HEK293 (cell line): ENCODE data around the gene CA11.

Experiments
- CTCF ChIA-PET: fragments of 350-600 bp; formaldehyde crosslinking; extraction: SDS; loops from one replicate; lab custom pipeline; 2021; ENCODE audit warnings: antibody characterized with exemption; lab: Yijun Ruan, JAX
- POLR2A ChIA-PET: fragments of 300-600 bp; formaldehyde crosslinking; extraction: SDS; loops from one replicate; lab custom pipeline; 2020; ENCODE audit warnings: antibody characterized with exemption, inconsistent platforms; lab: Yijun Ruan, JAX
- H3K27ac ChIP-seq: fragments of 200-500 bp; sonication (Bioruptor generic); 2 replicates; pipeline ENCODE4 v1.5.1; 2014; ENCODE audit warnings: low read depth, low read length, control low read depth, inconsistent platforms; ENCODE audit errors: extremely low read depth
- H3K36me3 ChIP-seq, 2 experiments: fragments of 200-500 bp in 1 of 2; sonication (Bioruptor generic) in 1 of 2; 1 replicate in 1 of 2; 2 replicates in 1 of 2; pipeline ENCODE4 v1.5.1; 2014 to 2017; ENCODE audit warnings: inconsistent platforms in 2 of 2, low read length in 2 of 2; ENCODE audit not compliant: control insufficient read depth in 2 of 2, insufficient read depth in 1 of 2
- H3K4me1 ChIP-seq: fragments of 200-500 bp; sonication (Bioruptor generic); 2 replicates; pipeline ENCODE4 v1.5.1; 2014; ENCODE audit warnings: mild to moderate bottlenecking, low read length, inconsistent platforms; ENCODE audit not compliant: control insufficient read depth, insufficient read depth
- H3K4me3 ChIP-seq: 2 replicates; pipeline ENCODE4 v1.5.1; 2011; ENCODE audit warnings: low read depth, mild to moderate bottlenecking, control low read depth, low read length, moderate library complexity
- H3K9me3 ChIP-seq: fragments of 200-500 bp; sonication (Bioruptor generic); 2 replicates; pipeline ENCODE4 v1.5.1; 2014; ENCODE audit warnings: low read depth, low read length, inconsistent platforms; ENCODE audit not compliant: control insufficient read depth, insufficient read depth
- HOXA7 ChIP-seq: sonication (generic); formaldehyde crosslinking; IDR thresholded peaks from 2 replicates; pipeline ENCODE4 v1.8.1; 2022; ENCODE audit warnings: missing genetic modification reagents, borderline replicate concordance
- HOXC10 ChIP-seq: sonication (generic); formaldehyde crosslinking; IDR thresholded peaks from 2 replicates; pipeline ENCODE4 v1.8.1; 2023; ENCODE audit warnings: mild to moderate bottlenecking, missing genetic modification reagents
- OSR2 ChIP-seq: fragments of 450-650 bp; formaldehyde crosslinking; IDR thresholded peaks from 2 replicates; pipeline ENCODE4 v1.5.1; 2016; ENCODE audit warnings: missing biosample characterization, missing genetic modification characterization
- SCRT2 ChIP-seq: fragments of 450-650 bp; formaldehyde crosslinking; IDR thresholded peaks from 2 replicates; pipeline ENCODE4 v1.5.1; 2016; ENCODE audit warnings: missing biosample characterization, missing genetic modification characterization
- SP2 ChIP-seq: fragments of 450-650 bp; formaldehyde crosslinking; IDR thresholded peaks from 2 replicates; pipeline ENCODE4 v1.5.1; 2016; ENCODE audit warnings: missing biosample characterization, missing genetic modification characterization
- TRIM28 ChIP-seq: IDR thresholded peaks from 2 replicates; pipeline ENCODE4 v1.6.1; 2011; ENCODE audit warnings: low read length, control low read depth, borderline replicate concordance
- ZFHX2 ChIP-seq: fragments of 450-650 bp; formaldehyde crosslinking; conservative IDR thresholded peaks from 2 replicates; pipeline ENCODE4 v1.5.1; 2016; ENCODE audit warnings: missing biosample characterization, missing genetic modification characterization
- ZNF155 ChIP-seq: fragments of 450-650 bp; formaldehyde crosslinking; IDR thresholded peaks from 2 replicates; pipeline ENCODE4 v1.5.1; 2016; ENCODE audit warnings: missing biosample characterization, missing genetic modification characterization
- ZNF169 ChIP-seq: fragments of 450-650 bp; formaldehyde crosslinking; IDR thresholded peaks from 2 replicates; pipeline ENCODE4 v1.5.1; 2016; ENCODE audit warnings: missing biosample characterization, missing genetic modification characterization
- ZNF19 ChIP-seq: fragments of 450-650 bp; formaldehyde crosslinking; IDR thresholded peaks from 2 replicates; pipeline ENCODE4; 2016; ENCODE audit warnings: missing biosample characterization, missing genetic modification characterization, low read depth
- ZNF221 ChIP-seq: fragments of 450-650 bp; formaldehyde crosslinking; IDR thresholded peaks from 2 replicates; pipeline ENCODE4 v1.5.1; 2017; ENCODE audit warnings: missing biosample characterization, missing genetic modification characterization, borderline replicate concordance
- ZNF302 ChIP-seq: fragments of 450-650 bp; formaldehyde crosslinking; IDR thresholded peaks from 2 replicates; pipeline ENCODE4 v1.5.1; 2016; ENCODE audit warnings: missing biosample characterization, missing genetic modification characterization, low read depth
- ZNF48 ChIP-seq: fragments of 450-650 bp; formaldehyde crosslinking; IDR thresholded peaks from 2 replicates; pipeline ENCODE4 v1.5.1; 2016; ENCODE audit warnings: missing biosample characterization, missing genetic modification characterization
- ZNF549 ChIP-seq: fragments of 450-650 bp; IDR thresholded peaks from 2 replicates; pipeline ENCODE4 v1.5.1; 2018; ENCODE audit warnings: missing biosample characterization, missing genetic modification characterization, mild to moderate bottlenecking, inconsistent platforms, moderate library complexity
- ZNF561 ChIP-seq: fragments of 450-650 bp; IDR thresholded peaks from 2 replicates; pipeline ENCODE4 v1.5.1; 2018; ENCODE audit warnings: missing biosample characterization, missing genetic modification characterization, borderline replicate concordance
- ZNF621 ChIP-seq: fragments of 450-650 bp; formaldehyde crosslinking; IDR thresholded peaks from 2 replicates; pipeline ENCODE4 v1.5.1; 2017; ENCODE audit warnings: missing biosample characterization, missing genetic modification characterization
- ZNF629 ChIP-seq: fragments of 450-650 bp; formaldehyde crosslinking; IDR thresholded peaks from 2 replicates; pipeline ENCODE4 v1.5.1; 2017; ENCODE audit warnings: missing biosample characterization, missing genetic modification characterization
- ZNF747 ChIP-seq: fragments of 450-650 bp; formaldehyde crosslinking; IDR thresholded peaks from 2 replicates; pipeline ENCODE4 v1.5.1; 2016; ENCODE audit warnings: missing biosample characterization, missing genetic modification characterization
- ZNF837 ChIP-seq: fragments of 450-650 bp; formaldehyde crosslinking; IDR thresholded peaks from 2 replicates; pipeline ENCODE4 v1.5.1; 2016; ENCODE audit warnings: missing biosample characterization, missing genetic modification characterization
- ZNF843 ChIP-seq: fragments of 450-650 bp; formaldehyde crosslinking; IDR thresholded peaks from 2 replicates; pipeline ENCODE4 v1.5.1; 2016; ENCODE audit warnings: missing biosample characterization, missing genetic modification characterization
- TF ChIP-seq, protein P1 (sequence below): fragments of 450-650 bp; formaldehyde crosslinking; IDR thresholded peaks from 2 replicates; pipeline ENCODE4 v1.5.1; 2016; ENCODE audit warnings: missing biosample characterization, missing genetic modification characterization, low read depth
- TF ChIP-seq, protein P2 (sequence below): fragments of 450-650 bp; formaldehyde crosslinking; IDR thresholded peaks from 2 replicates; pipeline ENCODE4 v1.5.1; 2016; ENCODE audit warnings: missing biosample characterization, missing genetic modification characterization
- TF ChIP-seq, protein P3 (sequence below): fragments of 450-650 bp; formaldehyde crosslinking; IDR thresholded peaks from 2 replicates; pipeline ENCODE4 v1.5.1; 2016; ENCODE audit warnings: missing biosample characterization, missing genetic modification characterization
- TF ChIP-seq, protein P4 (sequence below): fragments of 450-650 bp; formaldehyde crosslinking; IDR thresholded peaks from 2 replicates; pipeline ENCODE4 v1.5.1; 2016; ENCODE audit warnings: missing biosample characterization, missing genetic modification characterization
- TF ChIP-seq, protein P5 (sequence below): fragments of 450-650 bp; formaldehyde crosslinking; IDR thresholded peaks from 2 replicates; pipeline ENCODE4 v1.5.1; 2016; ENCODE audit warnings: missing biosample characterization, missing genetic modification characterization
- TF ChIP-seq, protein P6 (sequence below): fragments of 450-650 bp; formaldehyde crosslinking; IDR thresholded peaks from 2 replicates; pipeline ENCODE4 v1.5.1; 2016; ENCODE audit warnings: missing biosample characterization, missing genetic modification characterization

The CA11 gene

DNA sequence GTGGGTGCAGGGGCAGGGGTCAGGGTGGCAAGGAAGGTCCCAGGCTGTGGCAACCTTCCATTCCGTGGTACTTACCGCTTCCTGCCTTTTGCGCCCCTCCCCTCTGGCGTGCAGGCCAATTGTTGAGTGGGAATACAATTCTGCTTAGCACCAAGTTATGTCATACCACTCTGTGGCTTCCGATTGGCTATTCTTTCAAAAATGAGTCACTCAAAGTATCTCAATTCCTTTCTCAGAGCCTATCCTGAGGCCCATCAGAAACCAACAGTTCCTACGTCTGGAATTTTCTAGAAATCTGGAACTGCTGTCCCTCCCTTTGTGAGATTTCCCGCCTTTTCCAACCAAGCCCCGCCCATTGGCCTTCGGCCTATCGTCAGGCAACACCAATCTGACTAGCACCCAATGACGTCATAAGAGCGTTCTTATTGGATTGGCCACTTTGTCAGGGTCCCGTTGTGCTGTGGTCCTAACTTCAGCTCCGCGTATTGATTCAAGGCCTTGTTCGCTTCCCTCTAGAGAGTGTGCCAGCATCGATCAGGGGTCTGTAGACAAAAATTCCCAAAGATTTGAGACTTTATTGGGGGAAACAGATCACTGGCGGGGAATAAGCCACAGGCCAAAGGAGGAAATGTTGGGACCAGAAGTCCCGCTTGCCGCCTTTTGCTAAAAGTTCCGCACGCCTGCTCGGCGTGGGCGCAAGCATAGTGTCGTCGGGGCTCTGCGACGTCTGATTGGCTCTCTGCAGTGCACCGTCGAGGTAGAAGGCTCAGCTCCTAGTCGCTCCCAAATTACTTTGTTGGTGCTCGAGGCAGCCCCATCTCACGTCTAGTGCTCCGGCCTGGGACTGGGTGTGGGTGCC, 15.1 kb upstream of the CA11 start:
- no peaks in the 10 kb centered on the region for H3K36me3 ChIP-seq
- H3K9me3 ChIP-seq: no peaks in the 10 kb centered on the region
- H3K27ac ChIP-seq: peak overlapping the region; percentile 17; the same call in 1 of the 2 replicates
- CTCF ChIA-PET: no interaction called here
- POLR2A ChIA-PET: no interaction called here
- peaks cover 3% of the 10 kb centered on the region for H3K4me1 ChIP-seq
- no peak overlapping the region for H3K4me3 ChIP-seq
- TF ChIP-seq SP2 (tag by site-specific recombination): peak; percentile 53
- 0 out of 2 replicates have a peak, but pooled peaks have one; percentile 35 for TF ChIP-seq TRIM28
- TF ChIP-seq, protein P1, sequence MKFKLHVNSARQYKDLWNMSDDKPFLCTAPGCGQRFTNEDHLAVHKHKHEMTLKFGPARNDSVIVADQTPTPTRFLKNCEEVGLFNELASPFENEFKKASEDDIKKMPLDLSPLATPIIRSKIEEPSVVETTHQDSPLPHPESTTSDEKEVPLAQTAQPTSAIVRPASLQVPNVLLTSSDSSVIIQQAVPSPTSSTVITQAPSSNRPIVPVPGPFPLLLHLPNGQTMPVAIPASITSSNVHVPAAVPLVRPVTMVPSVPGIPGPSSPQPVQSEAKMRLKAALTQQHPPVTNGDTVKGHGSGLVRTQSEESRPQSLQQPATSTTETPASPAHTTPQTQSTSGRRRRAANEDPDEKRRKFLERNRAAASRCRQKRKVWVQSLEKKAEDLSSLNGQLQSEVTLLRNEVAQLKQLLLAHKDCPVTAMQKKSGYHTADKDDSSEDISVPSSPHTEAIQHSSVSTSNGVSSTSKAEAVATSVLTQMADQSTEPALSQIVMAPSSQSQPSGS: peak; percentile 94
- TF ChIP-seq ZNF19 (tag by site-specific recombination): no peak
- TF ChIP-seq, protein P2, sequence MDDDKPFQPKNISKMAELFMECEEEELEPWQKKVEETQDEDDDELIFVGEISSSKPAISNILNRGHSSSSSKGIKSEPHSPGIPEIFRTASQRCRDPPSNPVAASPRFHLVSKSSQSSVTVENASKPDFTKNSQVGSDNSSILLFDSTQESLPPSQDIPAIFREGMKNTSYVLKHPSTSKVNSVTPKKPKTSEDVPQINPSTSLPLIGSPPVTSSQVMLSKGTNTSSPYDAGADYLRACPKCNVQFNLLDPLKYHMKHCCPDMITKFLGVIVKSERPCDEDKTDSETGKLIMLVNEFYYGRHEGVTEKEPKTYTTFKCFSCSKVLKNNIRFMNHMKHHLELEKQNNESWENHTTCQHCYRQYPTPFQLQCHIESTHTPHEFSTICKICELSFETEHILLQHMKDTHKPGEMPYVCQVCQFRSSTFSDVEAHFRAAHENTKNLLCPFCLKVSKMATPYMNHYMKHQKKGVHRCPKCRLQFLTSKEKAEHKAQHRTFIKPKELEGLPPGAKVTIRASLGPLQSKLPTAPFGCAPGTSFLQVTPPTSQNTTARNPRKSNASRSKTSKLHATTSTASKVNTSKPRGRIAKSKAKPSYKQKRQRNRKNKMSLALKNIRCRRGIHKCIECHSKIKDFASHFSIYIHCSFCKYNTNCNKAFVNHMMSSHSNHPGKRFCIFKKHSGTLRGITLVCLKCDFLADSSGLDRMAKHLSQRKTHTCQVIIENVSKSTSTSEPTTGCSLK: no peak
- no peak for TF ChIP-seq ZFHX2 (tag by site-specific recombination)
- TF ChIP-seq HOXA7 (CRISPR knock-in tag): no peak
- TF ChIP-seq, protein P3, sequence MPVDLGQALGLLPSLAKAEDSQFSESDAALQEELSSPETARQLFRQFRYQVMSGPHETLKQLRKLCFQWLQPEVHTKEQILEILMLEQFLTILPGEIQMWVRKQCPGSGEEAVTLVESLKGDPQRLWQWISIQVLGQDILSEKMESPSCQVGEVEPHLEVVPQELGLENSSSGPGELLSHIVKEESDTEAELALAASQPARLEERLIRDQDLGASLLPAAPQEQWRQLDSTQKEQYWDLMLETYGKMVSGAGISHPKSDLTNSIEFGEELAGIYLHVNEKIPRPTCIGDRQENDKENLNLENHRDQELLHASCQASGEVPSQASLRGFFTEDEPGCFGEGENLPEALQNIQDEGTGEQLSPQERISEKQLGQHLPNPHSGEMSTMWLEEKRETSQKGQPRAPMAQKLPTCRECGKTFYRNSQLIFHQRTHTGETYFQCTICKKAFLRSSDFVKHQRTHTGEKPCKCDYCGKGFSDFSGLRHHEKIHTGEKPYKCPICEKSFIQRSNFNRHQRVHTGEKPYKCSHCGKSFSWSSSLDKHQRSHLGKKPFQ (tag by site-specific recombination): no peak
- TF ChIP-seq ZNF837: no peak
- no peak for TF ChIP-seq HOXC10 (CRISPR knock-in tag)
- TF ChIP-seq ZNF549 (tag by site-specific recombination): peak; percentile 88
- TF ChIP-seq, protein P4, sequence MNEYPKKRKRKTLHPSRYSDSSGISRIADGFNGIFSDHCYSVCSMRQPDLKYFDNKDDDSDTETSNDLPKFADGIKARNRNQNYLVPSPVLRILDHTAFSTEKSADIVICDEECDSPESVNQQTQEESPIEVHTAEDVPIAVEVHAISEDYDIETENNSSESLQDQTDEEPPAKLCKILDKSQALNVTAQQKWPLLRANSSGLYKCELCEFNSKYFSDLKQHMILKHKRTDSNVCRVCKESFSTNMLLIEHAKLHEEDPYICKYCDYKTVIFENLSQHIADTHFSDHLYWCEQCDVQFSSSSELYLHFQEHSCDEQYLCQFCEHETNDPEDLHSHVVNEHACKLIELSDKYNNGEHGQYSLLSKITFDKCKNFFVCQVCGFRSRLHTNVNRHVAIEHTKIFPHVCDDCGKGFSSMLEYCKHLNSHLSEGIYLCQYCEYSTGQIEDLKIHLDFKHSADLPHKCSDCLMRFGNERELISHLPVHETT: no peak
- no peak for TF ChIP-seq ZNF561 (tag by site-specific recombination)
- TF ChIP-seq, protein P5, sequence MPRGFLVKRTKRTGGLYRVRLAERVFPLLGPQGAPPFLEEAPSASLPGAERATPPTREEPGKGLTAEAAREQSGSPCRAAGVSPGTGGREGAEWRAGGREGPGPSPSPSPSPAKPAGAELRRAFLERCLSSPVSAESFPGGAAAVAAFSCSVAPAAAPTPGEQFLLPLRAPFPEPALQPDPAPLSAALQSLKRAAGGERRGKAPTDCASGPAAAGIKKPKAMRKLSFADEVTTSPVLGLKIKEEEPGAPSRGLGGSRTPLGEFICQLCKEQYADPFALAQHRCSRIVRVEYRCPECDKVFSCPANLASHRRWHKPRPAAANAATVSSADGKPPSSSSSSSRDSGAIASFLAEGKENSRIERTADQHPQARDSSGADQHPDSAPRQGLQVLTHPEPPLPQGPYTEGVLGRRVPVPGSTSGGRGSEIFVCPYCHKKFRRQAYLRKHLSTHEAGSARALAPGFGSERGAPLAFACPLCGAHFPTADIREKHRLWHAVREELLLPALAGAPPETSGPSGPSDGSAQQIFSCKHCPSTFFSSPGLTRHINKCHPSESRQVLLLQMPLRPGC (tag by site-specific recombination): no peak
- TF ChIP-seq ZNF747: no peak
- TF ChIP-seq ZNF843 (tag by site-specific recombination): no peak
- TF ChIP-seq SCRT2: peak; percentile 95
- TF ChIP-seq ZNF629 (tag by site-specific recombination): peak; percentile 58
- TF ChIP-seq ZNF155: no peak
- no peak for TF ChIP-seq ZNF621 (tag by site-specific recombination)
- TF ChIP-seq, protein P6, sequence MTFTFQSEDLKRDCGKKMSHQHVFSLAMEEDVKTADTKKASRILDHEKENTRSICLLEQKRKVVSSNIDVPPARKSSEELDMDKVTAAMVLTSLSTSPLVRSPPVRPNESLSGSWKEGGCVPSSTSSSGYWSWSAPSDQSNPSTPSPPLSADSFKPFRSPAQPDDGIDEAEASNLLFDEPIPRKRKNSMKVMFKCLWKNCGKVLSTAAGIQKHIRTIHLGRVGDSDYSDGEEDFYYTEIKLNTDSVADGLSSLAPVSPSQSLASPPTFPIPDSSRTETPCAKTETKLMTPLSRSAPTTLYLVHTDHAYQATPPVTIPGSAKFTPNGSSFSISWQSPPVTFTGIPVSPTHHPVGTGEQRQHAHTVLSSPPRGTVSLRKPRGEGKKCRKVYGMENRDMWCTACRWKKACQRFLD (tag by site-specific recombination): no peak
- TF ChIP-seq ZNF48 (tag by site-specific recombination): no peak
- TF ChIP-seq ZNF221 (tag by site-specific recombination): no peak
- no peak for TF ChIP-seq ZNF302 (tag by site-specific recombination)
- TF ChIP-seq OSR2 (tag by site-specific recombination): no peak
- TF ChIP-seq ZNF169: no peak
